Right atrium auricular region (tissue), 2 donors: ENCODE data around the gene ANKFY1. TPM values are rescaled to one million over a fixed set of nuclear protein-coding genes. Genes with fewer than 3 reads are reported as not detected.

Experiments
- DNase-seq: peaks from one replicate; pipeline ENCODE4 v3.0.0-alpha.2; 2019; ENCODE audit warnings: low spot score
- H3K27ac ChIP-seq, 2 donors: fragments of 200-600 bp; sonication (generic); 1 replicate in 1 of 2; 2 replicates in 1 of 2; pipeline ENCODE4 v1.5.1; 2016 to 2019
- H3K27me3 ChIP-seq, 2 donors: fragments of 200-600 bp; sonication (generic); one replicate each; pipeline versions ENCODE4 v1.5.1 to v1.6.0; 2017 to 2019
- H3K36me3 ChIP-seq: fragments of 200-600 bp; sonication (generic); one replicate; pipeline ENCODE4 v1.5.1; 2016
- H3K4me1 ChIP-seq, 2 donors: fragments of 200-600 bp; sonication (generic); one replicate each; pipeline versions ENCODE4 v1.5.1 to v1.6.0; 2017 to 2019
- H3K4me3 ChIP-seq, 2 donors: fragments of 200-600 bp; sonication (generic); 1 replicate in 1 of 2; 2 replicates in 1 of 2; pipeline ENCODE4 v1.5.1; 2017 to 2019; ENCODE audit warnings: mild to moderate bottlenecking in 1 of 2, moderate library complexity in 1 of 2
- H3K9me3 ChIP-seq, 2 donors: fragments of 200-600 bp; sonication (generic); one replicate each; pipeline ENCODE4 v1.5.1; 2019
- CTCF ChIP-seq, 2 donors: fragments of 200-600 bp; sonication (generic); IDR thresholded peaks; one replicate each; pipeline ENCODE4 v1.5.1; 2019; ENCODE audit warnings: antibody characterized with exemption in 2 of 2
- total RNA-seq, 2 donors: library from RNA; depleted of rRNA; stranded (reverse); fragments of >200 nt; gene quantifications; one replicate each; pipeline ENCODE4 v1.1.0, GENCODE V29; 2016

The ANKFY1 gene
- total RNA-seq, 2 donors from 2014 or later = 13.9 to 16.7 TPM

DNA sequence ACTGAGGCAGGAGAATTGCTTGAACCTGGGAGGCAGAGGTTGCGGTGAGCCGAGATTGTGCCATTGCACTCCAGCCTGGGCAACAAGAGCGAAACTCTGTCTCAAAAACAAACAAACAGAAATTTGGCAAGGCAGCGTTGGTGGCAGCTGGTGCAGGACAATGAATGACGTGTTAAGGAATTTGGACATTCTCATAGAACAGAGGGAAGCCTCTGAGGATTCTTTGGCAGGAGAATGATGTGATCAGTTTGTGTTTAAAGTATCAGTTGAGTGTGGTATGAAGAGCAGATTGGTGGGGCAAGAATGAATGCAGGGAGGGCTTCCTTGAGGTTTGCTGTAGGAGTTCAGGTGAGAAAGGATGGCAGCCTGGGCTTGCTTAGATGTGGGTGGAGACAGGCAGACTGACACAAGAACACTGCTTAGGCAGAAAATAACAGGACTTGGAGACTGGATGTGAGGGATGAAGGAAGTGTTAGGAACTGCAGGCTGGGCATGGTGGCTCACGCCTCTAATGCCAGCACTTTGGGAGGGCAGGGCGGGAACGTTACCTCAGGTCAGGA is 115.9 kb downstream of the ANKFY1 start:
- DNase-seq = no peak
- Histone ChIP-seq H3K36me3 (peaks cover 13% of the 10 kb centered on the region), H3K4me1 (peaks cover 0 to 7% of the 10 kb centered on the region in 2 donors), H3K27me3 (no peaks in the 10 kb centered on the region), H3K27ac (no peak overlapping the region), H3K9me3 (no peaks in the 10 kb centered on the region), H3K4me3 (no peak overlapping the region)
- TF ChIP-seq CTCF (IDR thresholded peaks at IDR 0.05) = no peak

GRCh38 chr17:4146641-4147040 is 117.1 kb downstream of the ANKFY1 start:
- no peak for DNase-seq
- H3K27ac ChIP-seq = no peak overlapping the region
- TF ChIP-seq CTCF (IDR thresholded peaks at IDR 0.05) = no peak
- peaks cover 13% of the 10 kb centered on the region for H3K36me3 ChIP-seq
- no peaks in the 10 kb centered on the region for H3K9me3 ChIP-seq
- no peak overlapping the region for H3K4me3 ChIP-seq
- no peaks in the 10 kb centered on the region for H3K27me3 ChIP-seq
- peaks cover 0 to 14% of the 10 kb centered on the region in 2 donors for H3K4me1 ChIP-seq

DNA sequence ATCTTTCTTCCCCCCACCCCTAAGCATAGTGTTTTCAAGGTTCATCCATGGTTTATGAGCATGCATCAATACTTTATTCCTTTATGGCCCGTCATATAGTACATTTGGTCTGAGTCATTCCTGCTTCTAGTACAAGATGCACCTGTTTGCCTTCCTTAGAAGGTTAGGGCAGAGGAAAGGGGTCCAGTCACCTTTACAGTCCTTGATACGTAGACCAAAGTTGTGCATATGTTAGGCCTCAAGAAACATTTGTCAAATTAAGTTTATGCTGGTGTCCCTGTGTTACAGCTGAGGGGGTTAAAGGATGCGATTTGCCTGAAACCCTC is 119.4 kb downstream of the ANKFY1 start:
- Histone ChIP-seq H3K9me3 (no peaks in the 10 kb centered on the region), H3K27me3 (no peaks in the 10 kb centered on the region), H3K4me3 (peak overlapping the region; percentile 100), H3K27ac (peak overlapping the region; percentile 99), H3K36me3 (no peaks in the 10 kb centered on the region), H3K4me1 (peaks cover 0 to 37% of the 10 kb centered on the region in 2 donors)
- no peak for DNase-seq
- no peak for TF ChIP-seq CTCF (IDR thresholded peaks at IDR 0.05)

DNA sequence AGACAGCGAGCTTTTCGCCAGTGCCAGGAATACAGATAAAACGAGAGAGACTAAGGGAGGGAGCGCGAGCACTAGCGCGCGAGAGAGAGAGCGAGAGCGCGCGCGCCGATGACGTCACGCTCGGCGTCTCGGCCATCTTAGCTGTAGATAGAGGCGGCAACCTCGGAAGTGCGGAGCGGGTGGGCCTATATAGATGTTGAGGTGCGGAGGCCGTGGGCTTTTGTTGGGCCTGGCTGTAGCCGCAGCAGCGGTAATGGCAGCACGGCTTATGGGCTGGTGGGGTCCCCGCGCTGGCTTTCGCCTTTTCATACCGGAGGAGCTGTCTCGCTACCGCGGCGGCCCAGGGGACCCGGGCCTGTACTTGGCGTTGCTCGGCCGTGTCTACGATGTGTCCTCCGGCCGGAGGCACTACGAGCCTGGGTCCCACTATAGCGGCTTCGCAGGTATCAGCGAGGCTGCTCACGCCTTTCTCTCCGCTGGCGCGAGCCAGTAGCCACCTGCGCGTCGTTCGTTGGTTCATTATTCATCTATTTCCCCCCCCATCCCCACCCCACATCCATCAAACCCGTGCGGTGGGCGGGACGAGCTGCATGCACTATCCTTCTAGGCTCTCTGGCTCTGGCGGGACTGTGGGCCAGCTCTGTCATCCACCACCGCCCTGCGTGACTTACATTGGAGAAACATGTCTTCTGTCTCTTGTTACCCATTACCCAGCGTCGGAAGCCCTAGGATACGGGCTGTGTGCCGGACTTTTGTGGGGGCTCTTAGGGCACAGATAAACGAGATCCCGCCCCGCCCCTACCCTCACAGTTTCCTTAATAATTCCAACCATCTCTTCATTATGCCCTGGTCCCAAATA is 120.0 kb downstream of the ANKFY1 start:
- Histone ChIP-seq H3K4me1 (peaks cover 0 to 41% of the 10 kb centered on the region in 2 donors), H3K36me3 (no peaks in the 10 kb centered on the region), H3K27ac (peak overlapping the region; percentile 99), H3K4me3 (peak overlapping the region; percentile 100), H3K9me3 (no peaks in the 10 kb centered on the region), H3K27me3 (no peaks in the 10 kb centered on the region)
- no peak for TF ChIP-seq CTCF (IDR thresholded peaks at IDR 0.05)
- DNase-seq = peak; percentile 93

GRCh38 chr17:4142107-4142900 is 121.5 kb downstream of the ANKFY1 start:
- no peak for TF ChIP-seq CTCF (IDR thresholded peaks at IDR 0.05)
- Histone ChIP-seq H3K36me3 (no peaks in the 10 kb centered on the region), H3K4me1 (peaks cover 0 to 56% of the 10 kb centered on the region in 2 donors), H3K4me3 (peak overlapping the region; percentile 100), H3K27ac (peak overlapping the region; percentile 99), H3K27me3 (no peaks in the 10 kb centered on the region), H3K9me3 (no peaks in the 10 kb centered on the region)
- no peak for DNase-seq
